Cardiac fibroblast (primary cell): ENCODE data around the gene HBA2.
"Not testable (repeated sequence)": the region's sequence is repeated elsewhere in the genome, so short reads cannot be mapped to it uniquely, and the experiment has no call there.

Experiments
- DNase-seq, 2 donors: peaks; one replicate each; pipeline versions ENCODE4 v3.0.0 to v3.0.0-alpha.2; 2010; ENCODE audit warnings: low read depth in 2 of 2
- H3K4me3 ChIP-seq, 2 donors: replicated peaks in 1 of 2; 1 replicate in 1 of 2; 2 replicates in 1 of 2; pipeline ENCODE4 v1.5.1; 2011; ENCODE audit warnings: low read depth in 2 of 2, low read length in 2 of 2, mild to moderate bottlenecking in 2 of 2, moderate library complexity in 1 of 2
- TF ChIP-seq, protein P1 (sequence below): IDR thresholded peaks from one replicate; pipeline ENCODE4 v1.5.1; 2011; ENCODE audit warnings: low read depth, mild to moderate bottlenecking, low read length, inconsistent platforms

HBA2 gene

DNA sequence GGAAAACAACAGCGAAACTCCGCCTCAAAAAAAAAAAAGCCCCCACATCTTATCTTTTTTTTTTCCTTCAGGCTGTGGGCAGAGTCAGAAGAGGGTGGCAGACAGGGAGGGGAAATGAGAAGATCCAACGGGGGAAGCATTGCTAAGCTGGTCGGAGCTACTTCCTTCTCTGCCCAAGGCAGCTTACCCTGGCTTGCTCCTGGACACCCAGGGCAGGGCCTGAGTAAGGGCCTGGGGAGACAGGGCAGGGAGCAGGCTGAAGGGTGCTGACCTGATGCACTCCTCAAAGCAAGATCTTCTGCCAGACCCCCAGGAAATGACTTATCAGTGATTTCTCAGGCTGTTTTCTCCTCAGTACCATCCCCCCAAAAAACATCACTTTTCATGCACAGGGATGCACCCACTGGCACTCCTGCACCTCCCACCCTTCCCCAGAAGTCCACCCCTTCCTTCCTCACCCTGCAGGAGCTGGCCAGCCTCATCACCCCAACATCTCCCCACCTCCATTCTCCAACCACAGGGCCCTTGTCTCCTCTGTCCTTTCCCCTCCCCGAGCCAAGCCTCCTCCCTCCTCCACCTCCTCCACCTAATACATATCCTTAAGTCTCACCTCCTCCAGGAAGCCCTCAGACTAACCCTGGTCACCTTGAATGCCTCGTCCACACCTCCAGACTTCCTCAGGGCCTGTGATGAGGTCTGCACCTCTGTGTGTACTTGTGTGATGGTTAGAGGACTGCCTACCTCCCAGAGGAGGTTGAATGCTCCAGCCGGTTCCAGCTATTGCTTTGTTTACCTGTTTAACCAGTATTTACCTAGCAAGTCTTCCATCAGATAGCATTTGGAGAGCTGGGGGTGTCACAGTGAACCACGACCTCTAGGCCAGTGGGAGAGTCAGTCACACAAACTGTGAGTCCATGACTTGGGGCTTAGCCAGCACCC is 2.6 kb downstream of the HBA2 start:
- no peak for DNase-seq
- no peak overlapping the region for H3K4me3 ChIP-seq
- TF ChIP-seq, protein P1, sequence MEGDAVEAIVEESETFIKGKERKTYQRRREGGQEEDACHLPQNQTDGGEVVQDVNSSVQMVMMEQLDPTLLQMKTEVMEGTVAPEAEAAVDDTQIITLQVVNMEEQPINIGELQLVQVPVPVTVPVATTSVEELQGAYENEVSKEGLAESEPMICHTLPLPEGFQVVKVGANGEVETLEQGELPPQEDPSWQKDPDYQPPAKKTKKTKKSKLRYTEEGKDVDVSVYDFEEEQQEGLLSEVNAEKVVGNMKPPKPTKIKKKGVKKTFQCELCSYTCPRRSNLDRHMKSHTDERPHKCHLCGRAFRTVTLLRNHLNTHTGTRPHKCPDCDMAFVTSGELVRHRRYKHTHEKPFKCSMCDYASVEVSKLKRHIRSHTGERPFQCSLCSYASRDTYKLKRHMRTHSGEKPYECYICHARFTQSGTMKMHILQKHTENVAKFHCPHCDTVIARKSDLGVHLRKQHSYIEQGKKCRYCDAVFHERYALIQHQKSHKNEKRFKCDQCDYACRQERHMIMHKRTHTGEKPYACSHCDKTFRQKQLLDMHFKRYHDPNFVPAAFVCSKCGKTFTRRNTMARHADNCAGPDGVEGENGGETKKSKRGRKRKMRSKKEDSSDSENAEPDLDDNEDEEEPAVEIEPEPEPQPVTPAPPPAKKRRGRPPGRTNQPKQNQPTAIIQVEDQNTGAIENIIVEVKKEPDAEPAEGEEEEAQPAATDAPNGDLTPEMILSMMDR, result no peak

GRCh38 chr16:176006-176405 is 3.3 kb downstream of the HBA2 start:
- DNase-seq, H3K4me3 ChIP-seq: not testable (repeated sequence)

GRCh38 chr16:176477-177382 is 4.1 kb downstream of the HBA2 start, which contains the start of gene HBA1:
Gene HBA1 (plus strand): TSS chr16:176680. CDS start chr16:176717, 37 bp downstream.
- H3K4me3 ChIP-seq, result not testable (repeated sequence)

GRCh38 chr16:177394-177822 is 4.7 kb downstream of the HBA2 start:
- peak in 1 of 2 donors; percentile 23 for DNase-seq

More at GRCh38 chr16:176477-177382, 4.1 kb downstream of the HBA2 start, which contains the start of gene HBA1:
- not testable (repeated sequence) for DNase-seq

GRCh38 chr16:177981-178667 is 5.4 kb downstream of the HBA2 start:
- DNase-seq, result no peak
- TF ChIP-seq, protein P1, result no peak
- no peak overlapping the region for H3K4me3 ChIP-seq

More at GRCh38 chr16:177394-177822, 4.7 kb downstream of the HBA2 start:
- TF ChIP-seq, protein P1, result no peak
- no peak overlapping the region for H3K4me3 ChIP-seq

DNA sequence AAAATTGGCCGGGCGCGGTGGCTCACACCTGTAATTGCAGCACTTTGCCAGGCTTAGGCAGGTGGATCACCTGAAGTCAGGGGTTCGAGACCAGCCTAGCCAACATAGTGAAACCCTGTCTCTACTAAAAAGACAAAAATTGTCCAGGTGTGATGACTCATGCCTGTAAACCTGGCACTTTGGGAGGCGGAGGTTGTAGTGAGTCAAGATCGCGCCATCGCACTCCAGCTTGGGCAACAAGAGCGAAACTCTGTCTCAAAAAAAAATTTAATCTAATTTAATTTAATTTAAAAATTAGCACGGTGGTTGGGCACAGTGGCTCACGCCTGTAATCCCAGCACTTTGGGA is 6.0 kb downstream of the HBA2 start:
- no peak for DNase-seq
- TF ChIP-seq, protein P1, result no peak
- H3K4me3 ChIP-seq, result no peak overlapping the region
